Measurements from ENCODE around the gene TMEM250. TPM values are rescaled to one million over a fixed set of nuclear protein-coding genes. Genes with fewer than 3 reads are reported as not detected.

Gene TMEM250
- total and polyA plus RNA-seq, 10 donors, result 10.7 to 31.3 (median 25.8) TPM

GRCh38 chr9:136117291-136117915, 1.3 kb downstream of the TMEM250 start:
- Histone ChIP-seq H3K36me3 (peaks cover 0 to 32% (median 24%) of the 10 kb centered on the region in 6 donors), H3K9me3 (no peaks in the 10 kb centered on the region), H3K27ac (peak overlapping the region; percentile 89 to 98 (median 95)), H3K27me3 (replicated peaks in 1 of 7) (no peaks in the 10 kb centered on the region), H3K4me3 (peak overlapping the region; percentile 62 to 97 (median 92)), H3K4me1 (peaks cover 15 to 72% (median 38%) of the 10 kb centered on the region in 6 donors)
- intact Hi-C loops (cut with DNase I; ENCODE audit: low total_unique reads), result no loop called here
- DNase-seq, result peak; percentile 85
- 44 to 55% (median 48%) methylated on average over 20 to 23 of the region's 23 CpGs for WGBS, 5 donors
- TF ChIP-seq CTCF (IDR thresholded peaks at IDR 0.05 in 8 of 11, conservative IDR thresholded peaks at IDR 0.05 in 3 of 11), result no peak
- no peak for TF ChIP-seq POLR2AphosphoS5 (IDR thresholded peaks at IDR 0.05)
- no peak for TF ChIP-seq POLR2A (IDR thresholded peaks at IDR 0.05)

- intact Hi-C loops (cut with DNase I; ENCODE audit: low total_unique reads), result no loop called here
- 95 to 96% (median 96%) methylated on average over 61 to 69 of the region's 69 CpGs for WGBS, 5 donors
- Histone ChIP-seq H3K4me1 (peaks cover 15 to 77% (median 37%) of the 10 kb centered on the region in 6 donors), H3K36me3 (peaks cover 0 to 32% (median 24%) of the 10 kb centered on the region in 6 donors), H3K27me3 (replicated peaks in 1 of 7) (no peaks in the 10 kb centered on the region), H3K27ac (peak overlapping the region in 2 of 8 donors; percentile 95 to 98), H3K4me3 (peak overlapping the region in 1 of 8 donors; percentile 97), H3K9me3 (no peaks in the 10 kb centered on the region)
- TF ChIP-seq CTCF (IDR thresholded peaks at IDR 0.05 in 8 of 11, conservative IDR thresholded peaks at IDR 0.05 in 3 of 11) (no peak), POLR2AphosphoS5 (IDR thresholded peaks at IDR 0.05) (no peak), POLR2A (IDR thresholded peaks at IDR 0.05) (no peak)
- no peak for DNase-seq
Observed at GRCh38 chr9:136116360-136117098, 2.1 kb downstream of the TMEM250 start.

- TF ChIP-seq POLR2AphosphoS5 (IDR thresholded peaks at IDR 0.05), result no peak
- no peak for TF ChIP-seq POLR2A (IDR thresholded peaks at IDR 0.05)
- no peak for TF ChIP-seq CTCF (IDR thresholded peaks at IDR 0.05 in 8 of 11, conservative IDR thresholded peaks at IDR 0.05 in 3 of 11)
- Histone ChIP-seq H3K4me1 (peaks cover 16 to 83% (median 40%) of the 10 kb centered on the region in 6 donors), H3K27me3 (replicated peaks in 1 of 7) (no peaks in the 10 kb centered on the region), H3K4me3 (no peak overlapping the region), H3K27ac (no peak overlapping the region), H3K36me3 (peaks cover 0 to 32% (median 24%) of the 10 kb centered on the region in 6 donors), H3K9me3 (no peaks in the 10 kb centered on the region)
- intact Hi-C loops (cut with DNase I; ENCODE audit: low total_unique reads), result no loop called here
- no peak for DNase-seq
- 91 to 99% (median 94%) methylated on average over 12 to 22 of the region's 22 CpGs for WGBS, 5 donors
Observed at GRCh38 chr9:136115641-136116359, 2.9 kb downstream of the TMEM250 start.
